HG02642 (cell line): ENCODE measurements around the gene CD34.
A peak's percentile ranks its signal among the peaks of the same experiment; 100 is the strongest.

Experiments used
- ATAC-seq: cut with Tn5 transposase; IDR thresholded peaks from one replicate; pipeline ENCODE4 v1.9.1; 2021; ENCODE audit warnings: mild to moderate bottlenecking; ENCODE audit not compliant: unreplicated experiment, poor library complexity

CD34 gene

DNA sequence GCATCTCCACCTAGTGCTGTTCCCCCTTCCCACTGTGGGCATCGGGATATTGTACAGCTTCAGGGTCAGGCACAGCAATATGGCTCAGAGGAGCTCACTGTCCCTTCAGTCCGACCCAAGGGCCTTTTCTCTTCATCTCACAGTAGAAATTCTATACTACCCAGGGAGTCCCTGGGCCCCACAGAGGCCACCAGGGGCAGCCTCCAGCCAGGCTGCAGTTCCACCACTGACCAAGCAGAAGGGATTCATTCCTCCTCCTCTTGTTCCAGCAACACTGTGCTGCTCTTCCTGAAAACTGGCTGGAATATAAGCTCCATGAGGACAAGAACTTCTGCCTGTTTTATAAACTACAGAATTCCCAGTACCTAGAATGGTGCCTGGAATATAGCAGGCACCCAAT is 70.5 kb downstream of the CD34 start:
- ATAC-seq, result no peak

DNA sequence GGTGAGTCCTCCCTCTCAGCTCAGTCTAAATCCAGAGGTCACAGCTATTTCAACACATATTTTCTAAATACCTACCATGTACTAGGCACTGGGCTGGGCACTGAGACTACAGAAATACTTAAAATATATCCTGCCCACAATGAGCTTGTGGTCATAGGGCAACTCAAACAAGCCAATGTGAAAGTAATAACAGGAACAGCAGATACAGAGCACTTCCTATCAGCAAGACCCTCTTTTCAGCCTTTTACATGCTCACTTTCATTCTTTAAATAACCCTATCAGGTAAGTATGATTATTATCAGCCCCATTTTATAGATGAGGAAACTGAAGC is 71.9 kb downstream of the CD34 start:
- no peak for ATAC-seq

DNA sequence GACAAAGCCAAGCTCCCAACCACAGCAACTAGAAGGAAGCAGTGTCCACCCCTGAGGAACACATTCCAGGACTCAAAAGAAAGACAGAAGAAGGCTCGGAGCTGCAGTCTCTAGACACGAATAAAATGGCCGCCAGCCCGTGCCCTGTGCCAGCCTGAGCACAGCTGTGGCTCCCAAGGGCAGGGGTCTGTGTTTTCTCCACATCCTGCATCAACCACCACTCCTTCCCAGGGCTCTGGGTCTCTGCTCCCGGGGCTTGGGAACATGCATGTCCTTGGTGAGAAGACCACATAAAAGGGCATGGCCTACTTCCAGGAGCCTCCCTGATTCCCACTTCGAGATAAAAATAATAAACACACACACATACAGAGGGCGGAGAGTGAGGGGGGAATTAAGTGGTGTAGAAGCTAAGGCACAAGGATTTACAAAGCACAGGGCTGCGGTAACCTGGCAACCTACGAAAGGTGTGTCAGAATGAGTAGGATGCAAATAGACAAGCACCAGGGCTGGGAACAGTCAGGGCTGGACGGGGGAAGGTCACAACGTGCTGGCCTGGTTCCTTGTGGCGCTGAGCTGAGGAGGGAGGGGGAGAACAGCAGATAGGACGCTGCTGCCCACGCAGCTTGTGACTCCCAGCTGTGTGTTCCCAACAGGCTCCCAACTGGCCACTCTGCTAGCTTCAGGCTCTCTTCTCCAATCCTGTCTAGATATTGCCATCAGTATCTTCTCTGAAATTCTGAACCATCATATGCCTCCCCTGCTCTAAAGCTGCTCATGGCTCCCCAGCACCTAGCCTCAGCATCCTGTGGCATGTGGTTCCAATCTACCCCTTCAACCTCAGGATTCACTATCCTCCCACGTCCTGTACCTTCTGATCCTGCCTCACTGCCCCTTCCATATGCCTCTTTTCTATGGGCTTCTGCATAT is 72.5 kb downstream of the CD34 start:
- ATAC-seq, result no peak

DNA sequence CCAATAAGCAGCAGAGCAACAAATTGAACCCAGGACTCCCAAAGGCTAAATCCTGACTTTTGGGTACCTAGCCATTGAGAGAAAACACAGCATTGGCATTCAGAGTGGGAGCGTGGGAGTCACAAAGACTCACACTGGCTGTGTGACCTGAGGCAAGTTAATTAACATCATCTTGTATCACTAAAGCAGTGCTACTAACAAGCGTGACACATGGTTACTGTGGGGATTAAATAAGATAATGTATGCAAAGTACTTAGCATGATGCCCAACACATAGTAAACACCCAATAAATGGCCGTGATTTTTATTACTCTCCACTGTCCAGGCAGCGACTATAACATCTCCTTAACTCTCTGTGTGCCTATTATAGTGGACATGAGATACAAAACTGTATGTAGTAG is 73.3 kb downstream of the CD34 start:
- ATAC-seq, result no peak

DNA sequence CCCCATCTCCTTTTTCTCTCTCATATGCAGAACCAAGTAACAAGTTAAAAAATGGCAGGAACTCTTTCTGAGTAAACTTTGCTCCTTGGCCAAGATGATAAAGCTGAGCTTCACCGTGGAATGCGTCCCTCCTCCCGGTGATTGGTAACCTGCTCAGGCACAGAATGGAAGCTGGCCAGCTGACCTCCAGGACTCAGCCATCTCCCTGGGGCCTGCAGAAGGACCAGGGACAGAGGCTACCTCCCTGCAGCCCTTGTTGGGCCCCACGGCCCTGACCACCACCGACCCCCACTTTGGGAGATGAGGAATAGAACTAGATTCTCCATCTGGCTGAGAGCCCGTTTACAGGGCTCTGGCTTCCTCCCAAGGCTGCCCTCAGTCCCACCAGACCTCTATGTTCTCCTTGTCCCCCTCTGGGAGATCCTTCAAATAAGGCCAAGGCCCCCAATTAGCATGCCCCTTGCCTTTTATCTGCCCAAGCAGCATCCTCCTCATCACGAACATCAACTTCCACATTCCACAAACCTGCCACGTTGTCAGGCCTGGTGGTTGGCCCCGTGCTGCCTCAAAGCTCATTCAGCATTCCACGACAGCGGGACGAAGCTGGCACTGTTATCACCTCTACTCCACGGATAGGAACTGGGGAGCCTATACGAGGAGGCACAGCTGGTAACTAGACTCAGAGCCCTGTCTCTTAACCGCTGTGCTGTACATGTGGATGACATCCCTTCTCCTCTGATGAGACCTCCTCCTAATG is 74.2 kb downstream of the CD34 start:
- ATAC-seq, result no peak

DNA sequence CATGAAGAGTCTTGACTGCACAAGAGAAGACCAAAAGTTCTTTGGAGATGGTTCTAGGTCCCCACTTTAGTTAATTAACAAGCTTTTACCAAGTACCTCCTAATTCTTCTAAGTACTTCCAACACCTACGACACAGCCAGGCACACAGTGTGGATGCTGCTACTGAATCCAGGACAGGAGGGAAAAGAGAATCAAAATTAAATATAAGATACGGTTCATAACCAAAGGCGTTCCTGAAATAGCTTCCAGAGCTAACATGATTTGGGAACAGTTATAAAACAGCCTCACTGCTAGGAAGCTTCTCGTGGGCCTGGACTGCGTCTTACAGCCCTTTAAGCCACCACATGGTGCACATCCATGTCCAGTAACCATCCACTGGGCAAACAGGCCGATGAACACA is 75.0 kb downstream of the CD34 start:
- ATAC-seq, result no peak

DNA sequence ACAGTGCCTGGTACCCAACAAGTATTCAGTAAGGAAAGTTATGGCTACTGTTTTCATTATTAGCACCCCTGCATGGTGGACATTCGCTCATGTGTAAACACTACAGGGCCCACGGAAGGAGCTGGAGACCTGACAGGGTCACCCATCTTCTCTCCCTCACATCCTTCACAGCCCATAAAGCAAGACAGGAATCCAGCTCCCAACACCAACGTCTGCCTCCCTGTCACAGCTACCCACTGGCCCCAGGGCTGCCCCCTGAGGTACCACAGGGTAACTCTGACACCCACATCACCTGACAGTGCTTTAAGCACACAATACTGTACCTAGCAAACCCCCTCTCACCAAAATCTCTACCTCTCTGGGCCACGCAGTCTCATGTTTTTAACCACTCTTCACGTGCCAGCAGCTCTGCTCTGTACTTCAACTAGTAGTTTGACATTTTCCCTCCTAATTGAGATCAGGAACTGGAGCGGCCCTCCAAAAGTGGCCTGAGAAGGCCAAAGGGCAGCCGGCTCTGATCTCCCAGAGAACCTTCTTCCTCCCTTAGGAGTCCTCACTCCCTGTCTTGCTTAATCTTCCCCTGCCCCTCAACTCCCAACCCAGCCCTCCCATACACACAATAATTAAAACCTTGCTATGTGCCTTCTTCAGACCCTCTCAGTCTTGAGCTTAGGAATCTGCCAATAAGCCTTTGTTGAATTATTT is 76.8 kb downstream of the CD34 start:
- no peak for ATAC-seq

DNA sequence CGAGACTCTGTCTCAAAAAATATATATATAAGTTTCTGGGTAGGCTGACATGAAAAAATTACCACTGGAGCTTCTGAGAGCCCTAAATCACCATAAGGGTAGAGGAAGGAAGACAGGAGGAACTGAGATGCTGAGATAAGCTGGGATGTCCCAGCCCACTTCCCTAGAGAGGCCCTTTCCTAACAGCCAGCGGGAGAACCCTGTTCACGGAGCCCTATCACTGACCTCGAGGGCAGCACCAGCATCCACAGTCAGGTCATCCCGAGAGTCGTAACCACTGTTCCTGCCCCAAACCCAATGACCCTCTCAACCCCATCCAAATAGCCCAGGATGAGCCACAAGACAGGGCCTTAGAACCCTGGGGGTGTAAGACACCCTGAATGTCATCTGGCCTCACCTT is 77.5 kb downstream of the CD34 start:
- no peak for ATAC-seq

DNA sequence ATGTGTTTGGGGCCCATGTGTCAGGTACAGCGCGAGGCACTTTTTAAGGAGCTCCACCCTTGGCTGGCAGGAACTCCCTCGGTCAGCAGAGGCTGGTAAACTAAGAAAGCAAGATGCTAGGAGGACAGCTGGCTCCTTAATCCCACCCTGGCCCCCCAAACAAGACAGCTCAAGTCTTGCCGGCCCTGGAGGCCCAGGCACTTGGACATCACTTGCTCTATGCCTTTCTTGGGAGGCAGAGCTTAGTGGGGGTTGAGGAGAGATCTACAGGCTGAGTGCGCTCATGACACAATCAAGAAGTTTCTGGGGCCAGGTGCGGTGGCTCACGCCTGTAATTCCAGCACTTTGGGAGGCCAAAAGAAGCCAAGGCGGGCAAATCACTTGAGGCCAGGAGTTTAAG is 78.1 kb downstream of the CD34 start:
- no peak for ATAC-seq

DNA sequence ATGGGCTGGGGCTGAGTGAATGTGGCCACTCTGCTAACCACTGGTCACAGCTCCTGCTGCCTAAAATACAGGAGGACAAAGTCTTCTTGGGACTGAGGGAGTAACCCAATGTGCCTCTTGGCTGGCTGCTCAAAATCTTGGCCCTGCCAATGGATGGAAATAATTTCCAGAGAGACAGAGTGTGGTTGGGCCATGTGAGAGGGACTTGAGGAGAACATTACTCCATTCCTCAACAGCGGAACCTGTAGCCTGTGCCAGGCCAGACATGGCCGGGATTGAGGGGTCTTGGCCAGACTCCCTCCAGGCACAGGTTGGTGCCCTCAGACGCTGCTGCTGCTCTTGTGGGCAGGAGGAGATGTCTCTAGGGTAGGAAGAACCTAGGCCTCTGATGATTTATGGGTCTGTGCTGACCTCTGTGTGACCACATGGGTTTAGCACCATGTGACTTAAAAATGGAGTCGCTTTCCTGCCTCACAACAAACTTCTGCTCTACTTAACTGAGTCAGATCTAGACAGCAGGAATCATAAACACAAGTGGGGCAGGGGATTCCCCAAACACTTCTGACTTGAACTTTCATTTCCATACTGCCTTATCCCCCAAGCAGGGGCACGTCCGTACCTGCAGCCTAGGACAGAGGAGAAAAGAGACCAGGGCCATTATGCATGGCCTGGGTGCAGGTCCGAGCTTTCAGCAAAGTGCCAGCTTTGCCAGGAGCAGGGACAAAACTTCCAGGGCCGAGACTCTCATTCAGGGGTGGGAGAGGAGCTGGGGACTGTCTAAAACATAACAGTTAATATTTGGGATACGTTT is 79.2 kb downstream of the CD34 start:
- ATAC-seq, result peak; percentile 83
